DOHH2 (cell line): ENCODE data around the gene PHYHIPL.

Experiments used
- EZH2phosphoT487 ChIP-seq: fragments of 200-600 bp; sonication (generic); IDR thresholded peaks from 2 replicates; pipeline ENCODE4 v1.6.1; 2017; ENCODE audit warnings: borderline replicate concordance, mild to moderate bottlenecking, antibody characterized with exemption, low read length, moderate library complexity, mixed read lengths
- TF ChIP-seq, protein P1 (sequence below): fragments of 200-600 bp; sonication (generic); IDR thresholded peaks from one replicate; pipeline ENCODE4 v1.5.1; 2014; ENCODE audit warnings: antibody characterized with exemption, mild to moderate bottlenecking, low read depth, low read length; ENCODE audit not compliant: poor library complexity, severe bottlenecking

GRCh38 chr10:59240582-59241183 is 64.2 kb downstream of the PHYHIPL start:
- TF ChIP-seq, protein P1, sequence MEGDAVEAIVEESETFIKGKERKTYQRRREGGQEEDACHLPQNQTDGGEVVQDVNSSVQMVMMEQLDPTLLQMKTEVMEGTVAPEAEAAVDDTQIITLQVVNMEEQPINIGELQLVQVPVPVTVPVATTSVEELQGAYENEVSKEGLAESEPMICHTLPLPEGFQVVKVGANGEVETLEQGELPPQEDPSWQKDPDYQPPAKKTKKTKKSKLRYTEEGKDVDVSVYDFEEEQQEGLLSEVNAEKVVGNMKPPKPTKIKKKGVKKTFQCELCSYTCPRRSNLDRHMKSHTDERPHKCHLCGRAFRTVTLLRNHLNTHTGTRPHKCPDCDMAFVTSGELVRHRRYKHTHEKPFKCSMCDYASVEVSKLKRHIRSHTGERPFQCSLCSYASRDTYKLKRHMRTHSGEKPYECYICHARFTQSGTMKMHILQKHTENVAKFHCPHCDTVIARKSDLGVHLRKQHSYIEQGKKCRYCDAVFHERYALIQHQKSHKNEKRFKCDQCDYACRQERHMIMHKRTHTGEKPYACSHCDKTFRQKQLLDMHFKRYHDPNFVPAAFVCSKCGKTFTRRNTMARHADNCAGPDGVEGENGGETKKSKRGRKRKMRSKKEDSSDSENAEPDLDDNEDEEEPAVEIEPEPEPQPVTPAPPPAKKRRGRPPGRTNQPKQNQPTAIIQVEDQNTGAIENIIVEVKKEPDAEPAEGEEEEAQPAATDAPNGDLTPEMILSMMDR: peak; percentile 67
- no peak for TF ChIP-seq EZH2phosphoT487
